Thymus (tissue), 11 donors: Measurements from ENCODE around the gene SORCS1. TPM values are rescaled to one million over a fixed set of nuclear protein-coding genes. Genes with fewer than 3 reads are reported as not detected.
"Not testable (repeated sequence)": the region's sequence is repeated elsewhere in the genome, so short reads cannot be mapped to it uniquely, and the experiment has no call there.

Experiments
- DNase-seq, 9 donors: peaks; one replicate each; pipeline ENCODE4 v3.0.0-alpha.2; 2013; ENCODE audit warnings: low spot score in 9 of 9, low read depth in 6 of 9, missing footprints in 1 of 9
- H3K27ac ChIP-seq, 2 donors: one replicate each; pipeline ENCODE4 v1.5.1; 2013; ENCODE audit warnings: control low read depth in 1 of 2, low read depth in 1 of 2, low read length in 1 of 2, mild to moderate bottlenecking in 1 of 2, moderate library complexity in 1 of 2
- H3K27me3 ChIP-seq, 2 donors: one replicate each; pipeline ENCODE4 v1.5.1; 2013; ENCODE audit warnings: low read length in 1 of 2; ENCODE audit not compliant: control insufficient read depth in 2 of 2, insufficient read depth in 1 of 2
- H3K36me3 ChIP-seq, 2 donors: one replicate each; pipeline ENCODE4 v1.5.1; 2013; ENCODE audit warnings: low read length in 1 of 2, mild to moderate bottlenecking in 1 of 2, moderate library complexity in 1 of 2; ENCODE audit not compliant: control insufficient read depth in 2 of 2, insufficient read depth in 2 of 2
- H3K4me1 ChIP-seq, 2 donors: one replicate each; pipeline ENCODE4 v1.5.1; 2013; ENCODE audit warnings: low read length in 2 of 2; ENCODE audit not compliant: control insufficient read depth in 2 of 2, insufficient read depth in 2 of 2
- H3K4me3 ChIP-seq, 2 donors: one replicate each; pipeline ENCODE4 v1.5.1; 2013; ENCODE audit warnings: low read length in 2 of 2, control low read depth in 1 of 2, mild to moderate bottlenecking in 1 of 2
- H3K9me3 ChIP-seq, 2 donors: one replicate each; pipeline ENCODE4 v1.5.1; 2013; ENCODE audit warnings: low read length in 1 of 2, mild to moderate bottlenecking in 1 of 2; ENCODE audit not compliant: control insufficient read depth in 2 of 2, insufficient read depth in 1 of 2
- WGBS: extraction: QIAGEN DNeasy Blood & Tissue Kit; methylation state at CpG from one replicate; pipeline ENCODE4 v1.1.7; 2013; 5-methylcytosine and 5-hydroxymethylcytosine counted together
- polyA plus RNA-seq: library from polyadenylated mRNA; stranded (reverse); fragments of 200-250 nt; gene quantifications from one replicate; pipeline ENCODE4 v1.2.3, GENCODE V29; 2013
- total RNA-seq: library from RNA; stranded (reverse); fragments of 120-200 nt; gene quantifications from one replicate; pipeline ENCODE4 v1.2.4, GENCODE V29; 2013
- donor health status: healthy.

Gene SORCS1
- total and polyA plus RNA-seq, 2 donors = 1.1 to 3.6 TPM

GRCh38 chr10:106931159-106931852 is 233.2 kb downstream of the SORCS1 start:
- DNase-seq = no peak
- 80% methylated on average over 5 of the region's 5 CpGs for WGBS
- H3K9me3 ChIP-seq = no peaks in the 10 kb centered on the region
- H3K4me1 ChIP-seq = no peaks in the 10 kb centered on the region
- no peaks in the 10 kb centered on the region for H3K36me3 ChIP-seq
- H3K27me3 ChIP-seq = no peaks in the 10 kb centered on the region
- H3K4me3 ChIP-seq = no peak overlapping the region
- H3K27ac ChIP-seq = no peak overlapping the region

- DNase-seq = no peak
- Histone ChIP-seq H3K27me3 (no peaks in the 10 kb centered on the region), H3K9me3 (no peaks in the 10 kb centered on the region), H3K4me1 (no peaks in the 10 kb centered on the region), H3K36me3 (no peaks in the 10 kb centered on the region), H3K4me3 (no peak overlapping the region), H3K27ac (no peak overlapping the region)
- 81% methylated on average over 1 of the region's 1 CpG for WGBS
These were observed 233.8 kb downstream of the SORCS1 start for GRCh38 chr10:106930751-106931150.

GRCh38 chr10:106929291-106929895 is 235.1 kb downstream of the SORCS1 start:
- H3K27me3 ChIP-seq = no peaks in the 10 kb centered on the region
- H3K4me3 ChIP-seq = no peak overlapping the region
- 93% methylated on average over 6 of the region's 6 CpGs for WGBS
- DNase-seq = no peak
- no peaks in the 10 kb centered on the region for H3K9me3 ChIP-seq
- no peaks in the 10 kb centered on the region for H3K4me1 ChIP-seq
- H3K27ac ChIP-seq = no peak overlapping the region
- no peaks in the 10 kb centered on the region for H3K36me3 ChIP-seq

GRCh38 chr10:106928151-106928550 is 236.4 kb downstream of the SORCS1 start:
- not testable (repeated sequence) for H3K4me3 ChIP-seq, DNase-seq, H3K9me3 ChIP-seq, H3K27me3 ChIP-seq, H3K4me1 ChIP-seq, H3K36me3 ChIP-seq, H3K27ac ChIP-seq
- 94% methylated on average over 33 of the region's 33 CpGs for WGBS

GRCh38 chr10:106925191-106925590 is 239.3 kb downstream of the SORCS1 start:
- H3K36me3 ChIP-seq = no peaks in the 10 kb centered on the region
- no peaks in the 10 kb centered on the region for H3K9me3 ChIP-seq
- H3K27ac ChIP-seq = no peak overlapping the region
- DNase-seq = no peak
- H3K4me3 ChIP-seq = no peak overlapping the region
- H3K27me3 ChIP-seq = no peaks in the 10 kb centered on the region
- H3K4me1 ChIP-seq = no peaks in the 10 kb centered on the region

- Histone ChIP-seq H3K4me3 (no peak overlapping the region), H3K9me3 (no peaks in the 10 kb centered on the region), H3K4me1 (no peaks in the 10 kb centered on the region), H3K27me3 (no peaks in the 10 kb centered on the region), H3K36me3 (no peaks in the 10 kb centered on the region), H3K27ac (no peak overlapping the region)
- DNase-seq = no peak
- WGBS = 91% methylated on average over 4 of the region's 4 CpGs
These were observed 244.0 kb downstream of the SORCS1 start for GRCh38 chr10:106920538-106920937.

- no peak for DNase-seq
- no peak overlapping the region for H3K27ac ChIP-seq
- no peak overlapping the region for H3K4me3 ChIP-seq
- no peaks in the 10 kb centered on the region for H3K4me1 ChIP-seq
- no peaks in the 10 kb centered on the region for H3K27me3 ChIP-seq
- no peaks in the 10 kb centered on the region for H3K9me3 ChIP-seq
- WGBS = 93% methylated on average over 3 of the region's 3 CpGs
- no peaks in the 10 kb centered on the region for H3K36me3 ChIP-seq
These were observed 244.6 kb downstream of the SORCS1 start for GRCh38 chr10:106919871-106920282.

- no peaks in the 10 kb centered on the region for H3K4me1 ChIP-seq
- no peak for DNase-seq
- WGBS = 80% methylated on average over 4 of the region's 4 CpGs
These were observed 247.0 kb downstream of the SORCS1 start for GRCh38 chr10:106917452-106918055.

GRCh38 chr10:106914016-106914415 is 250.5 kb downstream of the SORCS1 start:
- 95% methylated on average over 3 of the region's 3 CpGs for WGBS
- no peak overlapping the region for H3K4me3 ChIP-seq
- no peaks in the 10 kb centered on the region for H3K9me3 ChIP-seq
- H3K36me3 ChIP-seq = no peaks in the 10 kb centered on the region
- H3K4me1 ChIP-seq = no peaks in the 10 kb centered on the region
- H3K27me3 ChIP-seq = no peaks in the 10 kb centered on the region
- H3K27ac ChIP-seq = no peak overlapping the region
- DNase-seq = no peak

More at GRCh38 chr10:106917452-106918055, 247.0 kb downstream of the SORCS1 start:
- H3K27me3 ChIP-seq = no peaks in the 10 kb centered on the region
- H3K27ac ChIP-seq = no peak overlapping the region
- H3K9me3 ChIP-seq = no peaks in the 10 kb centered on the region
- no peak overlapping the region for H3K4me3 ChIP-seq
- no peaks in the 10 kb centered on the region for H3K36me3 ChIP-seq
